AG10803 (cell line): ENCODE results near the gene KIFC3.
"Not testable (repeated sequence)": the region's sequence is repeated elsewhere in the genome, so short reads cannot be mapped to it uniquely, and the experiment has no call there.

Source experiments
- DNase-seq: peaks from one replicate; pipeline ENCODE4 v3.0.0; 2010; ENCODE audit warnings: low read depth
- H3K4me3 ChIP-seq: 2 replicates; pipeline ENCODE4 v1.5.1; 2011; ENCODE audit warnings: mild to moderate bottlenecking, low read length, control low read depth
- CTCF ChIP-seq: conservative IDR thresholded peaks from 2 replicates; pipeline ENCODE4 v1.5.1; 2011; ENCODE audit warnings: mild to moderate bottlenecking, low read length, control low read depth, inconsistent platforms

The KIFC3 gene

GRCh38 chr16:57749101-57749692 lies 53.1 kb downstream of the KIFC3 start:
- peak; percentile 15 for DNase-seq
- TF ChIP-seq CTCF: no peak
- H3K4me3 ChIP-seq: no peak overlapping the region

GRCh38 chr16:57748596-57748995 lies 53.7 kb downstream of the KIFC3 start:
- no peak for TF ChIP-seq CTCF
- no peak overlapping the region for H3K4me3 ChIP-seq
- DNase-seq: no peak

GRCh38 chr16:57747996-57748395 lies 54.3 kb downstream of the KIFC3 start:
- TF ChIP-seq CTCF: no peak

GRCh38 chr16:57747496-57747895 lies 54.8 kb downstream of the KIFC3 start:
- no peak for DNase-seq
- no peak for TF ChIP-seq CTCF
- H3K4me3 ChIP-seq: no peak overlapping the region

More at GRCh38 chr16:57747996-57748395, 54.3 kb downstream of the KIFC3 start:
- no peak for DNase-seq
- no peak overlapping the region for H3K4me3 ChIP-seq

GRCh38 chr16:57747091-57747490 lies 55.2 kb downstream of the KIFC3 start:
- no peak for DNase-seq
- no peak overlapping the region for H3K4me3 ChIP-seq

GRCh38 chr16:57746316-57746715 lies 56.0 kb downstream of the KIFC3 start:
- DNase-seq: not testable (repeated sequence)

More at GRCh38 chr16:57747091-57747490, 55.2 kb downstream of the KIFC3 start:
- TF ChIP-seq CTCF: no peak

GRCh38 chr16:57745768-57746167 lies 56.5 kb downstream of the KIFC3 start:
- no peak for DNase-seq
- no peak for TF ChIP-seq CTCF
- H3K4me3 ChIP-seq: no peak overlapping the region

More at GRCh38 chr16:57746316-57746715, 56.0 kb downstream of the KIFC3 start:
- not testable (repeated sequence) for H3K4me3 ChIP-seq

- TF ChIP-seq CTCF: no peak
- no peak for DNase-seq
- no peak overlapping the region for H3K4me3 ChIP-seq
Observed at GRCh38 chr16:57744642-57744903, 57.7 kb downstream of the KIFC3 start.
